Smooth muscle cell (in vitro differentiated cells): ENCODE data around the gene ROR2. TPM values are rescaled to one million over a fixed set of nuclear protein-coding genes. Genes with fewer than 3 reads are reported as not detected.

Experiments
- DNase-seq: peaks from one replicate; lab custom pipeline; 2025; ENCODE audit not compliant: unreplicated experiment; lab: John Stamatoyannopoulos, UW
- H2AFZ ChIP-seq: fragments of 200-600 bp; sonication (generic); 2 replicates; pipeline ENCODE4 v1.6.0; 2016; ENCODE audit warnings: antibody characterized with exemption, low read depth, mild to moderate bottlenecking
- H3F3A ChIP-seq: fragments of 200-600 bp; sonication (generic); 2 replicates; pipeline ENCODE4 v1.6.0; 2017; ENCODE audit warnings: antibody characterized with exemption, low read depth
- H3K27ac ChIP-seq: fragments of 200-600 bp; sonication (generic); 2 replicates; pipeline ENCODE4 v1.5.1; 2016; ENCODE audit warnings: low read depth, mild to moderate bottlenecking
- H3K27me3 ChIP-seq: fragments of 200-600 bp; sonication (generic); 2 replicates; pipeline ENCODE4 v1.6.1; 2016; ENCODE audit warnings: low read depth, mild to moderate bottlenecking
- H3K36me3 ChIP-seq: fragments of 200-600 bp; sonication (generic); 2 replicates; pipeline ENCODE4 v1.5.1; 2016; ENCODE audit warnings: low read depth
- H3K4me1 ChIP-seq: fragments of 200-600 bp; sonication (generic); 2 replicates; pipeline ENCODE4 v1.5.1; 2016; ENCODE audit warnings: low read depth
- H3K4me2 ChIP-seq: fragments of 200-600 bp; sonication (generic); 2 replicates; pipeline ENCODE4 v1.6.0; 2016; ENCODE audit warnings: mild to moderate bottlenecking
- H3K4me3 ChIP-seq: fragments of 200-600 bp; sonication (generic); 2 replicates; pipeline ENCODE4 v1.5.1; 2016; ENCODE audit warnings: mild to moderate bottlenecking
- H3K79me2 ChIP-seq: fragments of 200-600 bp; sonication (generic); 2 replicates; pipeline ENCODE4 v1.6.0; 2016; ENCODE audit warnings: low read depth, mild to moderate bottlenecking
- H3K9ac ChIP-seq: fragments of 200-600 bp; sonication (generic); 2 replicates; pipeline ENCODE4 v1.6.0; 2016; ENCODE audit warnings: low read depth
- H3K9me3 ChIP-seq: fragments of 200-600 bp; sonication (generic); replicated peaks from 2 replicates; pipeline ENCODE4 v1.5.1; 2016; ENCODE audit warnings: low read depth
- H4K20me1 ChIP-seq: fragments of 200-600 bp; sonication (generic); 2 replicates; pipeline ENCODE4 v1.6.0; 2016; ENCODE audit warnings: low read depth
- CTCF ChIP-seq: fragments of 200-600 bp; sonication (generic); IDR thresholded peaks from 2 replicates; pipeline ENCODE4 v1.5.1; 2017; ENCODE audit warnings: borderline replicate concordance, mild to moderate bottlenecking, antibody characterized with exemption; ENCODE audit not compliant: insufficient read depth, poor library complexity, severe bottlenecking
- WGBS: methylation state at CpG from one replicate; pipeline ENCODE4 v1.1.7; 2016; ENCODE audit warnings: low lambda C conversion rate; 5-methylcytosine and 5-hydroxymethylcytosine counted together
- polyA plus RNA-seq: library from polyadenylated mRNA; unstranded; fragments of >200 nt; fragmentation: Nextera tagmentation; extraction: Ambion mirVana; gene quantifications from 2 replicates; pipeline ENCODE4 v1.2.1, GENCODE V29; 2016
- total RNA-seq: library from RNA; depleted of rRNA; stranded (reverse); fragments of >200 nt; gene quantifications from 2 replicates; pipeline ENCODE4 v1.2.3, GENCODE V29; 2014

Gene ROR2
- total and polyA plus RNA-seq, 2 experiments from 2014 or later, result 16.7 to 21.7 TPM

- no peak for DNase-seq
- H3K79me2 ChIP-seq, result no peaks in the 10 kb centered on the region
- H3K4me2 ChIP-seq, result peak overlapping the region; percentile 88
- H3K36me3 ChIP-seq, result no peaks in the 10 kb centered on the region
- H3F3A ChIP-seq, result peaks cover 22% of the 10 kb centered on the region
- 39% methylated on average over 8 of the region's 8 CpGs for WGBS
- no peaks in the 10 kb centered on the region for H4K20me1 ChIP-seq
- no peak overlapping the region for H2AFZ ChIP-seq
- no peaks in the 10 kb centered on the region for H3K27me3 ChIP-seq
- peak overlapping the region; percentile 72 for H3K9ac ChIP-seq
- H3K9me3 ChIP-seq, result no peaks in the 10 kb centered on the region
- peaks cover 9% of the 10 kb centered on the region for H3K4me1 ChIP-seq
- no peak overlapping the region for H3K4me3 ChIP-seq
- TF ChIP-seq CTCF, result no peak
- peak overlapping the region; percentile 93 for H3K27ac ChIP-seq
Measured at GRCh38 chr9:91711755-91712601, 238.1 kb downstream of the ROR2 start.

GRCh38 chr9:91710158-91710557 lies 239.9 kb downstream of the ROR2 start:
- H3K27ac ChIP-seq, result no peak overlapping the region
- DNase-seq, result no peak
- no peaks in the 10 kb centered on the region for H3K79me2 ChIP-seq
- no peak overlapping the region for H2AFZ ChIP-seq
- H3K27me3 ChIP-seq, result no peaks in the 10 kb centered on the region
- H3K36me3 ChIP-seq, result no peaks in the 10 kb centered on the region
- no peak overlapping the region for H3K4me3 ChIP-seq
- peaks cover 9% of the 10 kb centered on the region for H3K4me1 ChIP-seq
- H3K4me2 ChIP-seq, result no peak overlapping the region
- 92% methylated on average over 8 of the region's 8 CpGs for WGBS
- H3K9me3 ChIP-seq, result peaks cover 5% of the 10 kb centered on the region
- H3K9ac ChIP-seq, result no peak overlapping the region
- no peak for TF ChIP-seq CTCF
- H3F3A ChIP-seq, result peaks cover 18% of the 10 kb centered on the region
- no peaks in the 10 kb centered on the region for H4K20me1 ChIP-seq

- Histone ChIP-seq H3K4me2 (no peak overlapping the region), H3K4me1 (no peaks in the 10 kb centered on the region), H2AFZ (no peak overlapping the region), H3K27ac (no peak overlapping the region), H3K9ac (no peak overlapping the region), H3K4me3 (no peak overlapping the region), H4K20me1 (no peaks in the 10 kb centered on the region), H3K36me3 (no peaks in the 10 kb centered on the region), H3K79me2 (no peaks in the 10 kb centered on the region), H3K27me3 (no peaks in the 10 kb centered on the region), H3F3A (no peaks in the 10 kb centered on the region), H3K9me3 (peaks cover 16% of the 10 kb centered on the region)
- WGBS, result 95% methylated on average over 1 of the region's 1 CpG
- DNase-seq, result no peak
- no peak for TF ChIP-seq CTCF
Measured at GRCh38 chr9:91705386-91705785, 244.6 kb downstream of the ROR2 start.

GRCh38 chr9:91700475-91700874 lies 249.6 kb downstream of the ROR2 start:
- no peak for TF ChIP-seq CTCF
- no peak overlapping the region for H3K9ac ChIP-seq
- WGBS, result 94% methylated on average over 5 of the region's 5 CpGs
- H2AFZ ChIP-seq, result no peak overlapping the region
- H3K27ac ChIP-seq, result no peak overlapping the region
- DNase-seq, result no peak
- H3K36me3 ChIP-seq, result no peaks in the 10 kb centered on the region
- H3F3A ChIP-seq, result no peaks in the 10 kb centered on the region
- peaks cover 15% of the 10 kb centered on the region for H3K9me3 ChIP-seq
- H4K20me1 ChIP-seq, result no peaks in the 10 kb centered on the region
- no peaks in the 10 kb centered on the region for H3K27me3 ChIP-seq
- no peak overlapping the region for H3K4me3 ChIP-seq
- H3K4me1 ChIP-seq, result no peaks in the 10 kb centered on the region
- no peak overlapping the region for H3K4me2 ChIP-seq
- no peaks in the 10 kb centered on the region for H3K79me2 ChIP-seq
